T-helper 2 cell treated with Interferon-gamma antibody and Interleukin-4, amounts not matched to agents 5 μg/mL and 100 μg/mL, for 36 hours (primary cell): ENCODE measurements around the gene ATP12A.

ENCODE experiments used
- DNase-seq: peaks from one replicate; pipeline ENCODE4 v3.0.0; 2021; ENCODE audit warnings: low spot score
- H3K27ac Mint-ChIP-seq: one replicate; pipeline ENCODE4 v1.8.0; 2021; ENCODE audit warnings: mild to moderate bottlenecking, mixed read lengths
- H3K27me3 Mint-ChIP-seq: one replicate; pipeline ENCODE4 v1.8.0; 2021; ENCODE audit warnings: low read depth, mixed read lengths
- H3K36me3 Mint-ChIP-seq: one replicate; pipeline ENCODE4 v1.8.0; 2021; ENCODE audit warnings: low read depth, mixed read lengths
- H3K4me1 Mint-ChIP-seq: one replicate; pipeline ENCODE4 v1.8.0; 2021; ENCODE audit warnings: low read depth, mixed read lengths
- H3K4me3 Mint-ChIP-seq: one replicate; pipeline ENCODE4 v1.8.0; 2022; ENCODE audit warnings: mild to moderate bottlenecking, moderate library complexity, mixed read lengths
- H3K9me3 Mint-ChIP-seq: one replicate; pipeline ENCODE4 v1.8.0; 2021; ENCODE audit warnings: mixed read lengths

ATP12A gene

GRCh38 chr13:24680258-24680920 lies at the start of gene ATP12A:
ATP12A (plus strand) TSS chr13:24680408; CDS start chr13:24680744, 336 bp downstream.
- Mint-ChIP-seq H3K27me3 (peaks cover 42% of the 10 kb centered on the region), H3K9me3 (no peaks in the 10 kb centered on the region), H3K4me1 (peaks cover 30% of the 10 kb centered on the region), H3K36me3 (no peaks in the 10 kb centered on the region), H3K4me3 (peak within 1 kb of the TSS; percentile 56), H3K27ac (no peak within 1 kb of the TSS)
- DNase-seq: peak; percentile 39

GRCh38 chr13:24630851-24631620 lies 49.2 kb upstream of the ATP12A start:
- DNase-seq: no peak
- Mint-ChIP-seq H3K36me3 (peaks cover 1% of the 10 kb centered on the region), H3K4me3 (no peak overlapping the region), H3K9me3 (no peaks in the 10 kb centered on the region), H3K27me3 (no peaks in the 10 kb centered on the region), H3K4me1 (peaks cover 28% of the 10 kb centered on the region), H3K27ac (no peak overlapping the region)

- DNase-seq: no peak
- no peaks in the 10 kb centered on the region for H3K27me3 Mint-ChIP-seq
- H3K4me3 Mint-ChIP-seq: no peak overlapping the region
- no peak overlapping the region for H3K27ac Mint-ChIP-seq
- peaks cover 19% of the 10 kb centered on the region for H3K4me1 Mint-ChIP-seq
- H3K36me3 Mint-ChIP-seq: peaks cover 1% of the 10 kb centered on the region
- no peaks in the 10 kb centered on the region for H3K9me3 Mint-ChIP-seq
These were observed 48.3 kb upstream of the ATP12A start for GRCh38 chr13:24631922-24632321.

DNA sequence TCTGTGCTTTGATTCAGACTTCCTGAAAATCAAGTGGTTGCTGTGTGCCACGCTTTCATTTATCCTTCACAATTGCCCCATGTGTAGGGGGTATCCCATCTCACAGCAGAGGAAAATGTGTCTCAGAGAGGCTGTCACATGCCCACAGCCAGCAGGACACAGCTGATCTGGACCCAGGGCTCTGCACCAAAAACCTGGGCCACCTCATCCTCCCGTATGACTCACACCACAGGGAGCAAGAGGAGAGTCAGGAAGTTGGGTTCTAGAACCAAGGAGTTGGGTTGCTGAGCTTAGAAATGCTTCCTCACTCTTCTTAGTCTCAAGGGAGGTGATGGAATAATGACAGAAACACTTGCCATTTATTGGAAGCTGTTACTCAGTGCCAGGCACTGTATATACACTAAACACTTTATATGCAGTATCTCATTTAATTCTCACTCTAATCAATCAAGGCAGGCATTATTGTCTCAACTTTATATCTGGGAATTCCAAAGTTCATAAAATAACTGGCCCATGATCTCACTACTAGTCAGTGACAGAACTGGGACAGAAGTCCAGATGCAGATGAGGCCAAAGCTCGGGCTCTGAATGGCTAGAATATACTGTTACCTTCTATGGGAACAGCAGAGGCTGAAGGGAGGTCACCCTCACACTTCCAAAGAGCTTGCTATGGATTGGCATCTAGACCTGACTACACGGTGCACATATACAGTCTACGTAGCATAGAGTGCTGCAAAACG lies 47.7 kb upstream of the ATP12A start:
- H3K9me3 Mint-ChIP-seq: no peaks in the 10 kb centered on the region
- H3K4me3 Mint-ChIP-seq: no peak overlapping the region
- H3K4me1 Mint-ChIP-seq: peaks cover 19% of the 10 kb centered on the region
- H3K27me3 Mint-ChIP-seq: no peaks in the 10 kb centered on the region
- H3K36me3 Mint-ChIP-seq: peaks cover 1% of the 10 kb centered on the region
- H3K27ac Mint-ChIP-seq: no peak overlapping the region
- no peak for DNase-seq

DNA sequence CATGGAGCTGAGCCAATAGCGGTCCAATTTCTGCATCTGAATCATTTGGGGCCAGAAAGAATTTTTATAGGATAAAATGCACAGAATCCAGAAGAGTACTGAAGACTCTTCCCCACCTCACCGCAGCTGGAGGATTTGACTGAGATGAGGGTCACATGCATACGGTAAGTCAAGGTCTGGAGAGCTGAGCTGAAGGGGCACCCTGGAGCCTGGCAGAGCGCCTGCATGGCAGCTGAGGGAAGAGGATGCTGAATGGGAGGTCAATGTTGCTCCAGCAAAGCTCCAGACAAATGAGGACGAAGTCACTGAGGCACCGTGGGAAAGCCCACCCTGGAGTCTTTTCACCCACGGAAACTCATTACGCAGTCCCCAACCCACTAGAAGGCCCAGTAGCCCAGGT lies 43.4 kb upstream of the ATP12A start:
- H3K4me3 Mint-ChIP-seq: no peak overlapping the region
- no peaks in the 10 kb centered on the region for H3K36me3 Mint-ChIP-seq
- no peaks in the 10 kb centered on the region for H3K9me3 Mint-ChIP-seq
- peaks cover 6% of the 10 kb centered on the region for H3K4me1 Mint-ChIP-seq
- no peak for DNase-seq
- H3K27ac Mint-ChIP-seq: no peak overlapping the region
- H3K27me3 Mint-ChIP-seq: no peaks in the 10 kb centered on the region

DNA sequence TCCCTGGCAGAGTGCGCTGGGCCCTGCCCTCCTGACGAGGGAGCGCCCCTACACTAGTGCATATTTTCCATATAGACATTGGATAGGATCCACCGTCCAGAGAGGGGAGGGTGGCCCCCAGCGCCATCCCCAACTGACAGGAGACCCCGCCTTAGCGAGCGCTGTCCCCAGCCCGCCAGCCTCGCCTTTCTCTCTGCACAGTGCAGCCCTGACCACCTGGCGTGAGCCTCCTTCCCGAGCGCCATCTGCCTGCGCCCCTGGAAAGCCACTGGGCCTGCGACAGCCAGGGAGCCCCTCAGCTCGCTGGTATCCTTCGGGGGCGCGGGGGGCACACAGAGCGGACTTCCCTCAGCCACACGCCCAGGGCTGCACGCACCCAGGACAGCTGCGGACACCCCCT lies 42.1 kb upstream of the ATP12A start:
- Mint-ChIP-seq H3K4me3 (no peak overlapping the region), H3K9me3 (no peaks in the 10 kb centered on the region), H3K27ac (no peak overlapping the region), H3K36me3 (no peaks in the 10 kb centered on the region), H3K27me3 (no peaks in the 10 kb centered on the region), H3K4me1 (peaks cover under 1% of the 10 kb centered on the region)
- DNase-seq: no peak

- no peak for DNase-seq
- no peaks in the 10 kb centered on the region for H3K4me1 Mint-ChIP-seq
- peaks cover 1% of the 10 kb centered on the region for H3K27me3 Mint-ChIP-seq
- no peaks in the 10 kb centered on the region for H3K9me3 Mint-ChIP-seq
- no peak overlapping the region for H3K27ac Mint-ChIP-seq
- H3K36me3 Mint-ChIP-seq: no peaks in the 10 kb centered on the region
- no peak overlapping the region for H3K4me3 Mint-ChIP-seq
These were observed 39.5 kb upstream of the ATP12A start for GRCh38 chr13:24640752-24641151.

- no peak for DNase-seq
- Mint-ChIP-seq H3K27me3 (peaks cover 1% of the 10 kb centered on the region), H3K4me3 (no peak overlapping the region), H3K4me1 (no peaks in the 10 kb centered on the region), H3K27ac (no peak overlapping the region), H3K9me3 (no peaks in the 10 kb centered on the region), H3K36me3 (no peaks in the 10 kb centered on the region)
These were observed 38.0 kb upstream of the ATP12A start for GRCh38 chr13:24642219-24642618.

DNA sequence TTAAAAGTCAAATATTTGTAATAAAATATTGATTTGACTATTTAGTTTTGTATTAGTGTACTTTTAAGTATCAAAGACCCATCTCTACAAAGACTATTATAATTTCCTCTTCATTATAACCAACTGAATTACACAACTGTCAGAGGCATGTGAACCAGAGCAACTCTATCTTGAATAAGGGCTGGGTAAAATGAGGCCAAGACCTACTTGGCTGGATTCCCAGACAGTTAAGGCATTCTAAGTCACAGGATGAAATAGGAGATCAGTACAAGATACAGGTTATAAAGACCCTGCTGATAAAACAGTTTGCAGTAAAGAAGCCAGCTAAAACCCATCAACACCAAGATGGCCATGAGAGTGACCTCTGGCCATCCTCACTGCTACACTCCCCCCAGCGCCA lies 36.2 kb upstream of the ATP12A start:
- no peaks in the 10 kb centered on the region for H3K9me3 Mint-ChIP-seq
- no peaks in the 10 kb centered on the region for H3K4me1 Mint-ChIP-seq
- no peak overlapping the region for H3K4me3 Mint-ChIP-seq
- H3K27me3 Mint-ChIP-seq: peaks cover 1% of the 10 kb centered on the region
- H3K36me3 Mint-ChIP-seq: no peaks in the 10 kb centered on the region
- no peak for DNase-seq
- H3K27ac Mint-ChIP-seq: no peak overlapping the region

DNA sequence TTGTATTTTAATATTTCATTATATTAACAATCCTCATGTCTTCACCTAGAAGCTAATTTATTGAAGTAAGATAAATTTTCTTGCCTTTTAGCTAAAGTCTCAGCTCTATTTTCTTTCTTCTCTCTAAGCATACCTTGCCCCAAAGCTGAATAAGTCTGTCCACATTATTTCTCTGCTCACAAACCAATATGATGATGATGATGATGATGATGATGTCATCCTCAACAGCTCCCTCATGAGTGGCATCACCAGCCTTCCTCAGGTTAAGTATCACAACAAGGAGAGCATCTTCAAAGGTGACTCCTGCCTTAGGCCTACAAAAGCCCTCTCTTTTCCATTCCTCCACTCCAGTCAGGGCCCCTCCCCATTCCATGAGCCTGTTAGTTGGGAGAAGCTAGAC lies 31.9 kb upstream of the ATP12A start:
- Mint-ChIP-seq H3K4me3 (no peak overlapping the region), H3K9me3 (no peaks in the 10 kb centered on the region), H3K36me3 (no peaks in the 10 kb centered on the region), H3K4me1 (no peaks in the 10 kb centered on the region), H3K27me3 (peaks cover 1% of the 10 kb centered on the region), H3K27ac (no peak overlapping the region)
- no peak for DNase-seq

- Mint-ChIP-seq H3K4me1 (no peaks in the 10 kb centered on the region), H3K36me3 (no peaks in the 10 kb centered on the region), H3K27ac (no peak overlapping the region), H3K9me3 (no peaks in the 10 kb centered on the region), H3K27me3 (peaks cover 2% of the 10 kb centered on the region), H3K4me3 (no peak overlapping the region)
- no peak for DNase-seq
These were observed 31.1 kb upstream of the ATP12A start for GRCh38 chr13:24648983-24649687.

DNA sequence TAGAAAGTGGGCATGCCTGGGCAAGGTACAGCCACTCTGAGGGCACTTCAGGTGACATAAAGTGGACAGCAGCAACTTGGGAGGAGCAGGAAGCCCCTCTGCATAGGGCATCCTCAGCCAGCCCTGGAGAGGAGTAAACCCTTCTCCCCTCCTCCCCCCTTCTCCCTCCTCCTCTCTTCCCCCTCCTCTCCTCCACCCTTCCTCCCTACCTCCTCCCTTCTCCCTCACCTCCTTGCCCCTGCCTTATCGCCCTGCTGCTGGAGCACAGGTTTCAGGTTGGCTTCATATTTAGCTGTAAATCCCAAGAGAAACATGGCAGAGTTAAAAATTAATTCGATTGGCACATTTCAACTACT lies 30.5 kb upstream of the ATP12A start:
- Mint-ChIP-seq H3K4me1 (no peaks in the 10 kb centered on the region), H3K9me3 (no peaks in the 10 kb centered on the region), H3K27me3 (peaks cover 4% of the 10 kb centered on the region)

DNA sequence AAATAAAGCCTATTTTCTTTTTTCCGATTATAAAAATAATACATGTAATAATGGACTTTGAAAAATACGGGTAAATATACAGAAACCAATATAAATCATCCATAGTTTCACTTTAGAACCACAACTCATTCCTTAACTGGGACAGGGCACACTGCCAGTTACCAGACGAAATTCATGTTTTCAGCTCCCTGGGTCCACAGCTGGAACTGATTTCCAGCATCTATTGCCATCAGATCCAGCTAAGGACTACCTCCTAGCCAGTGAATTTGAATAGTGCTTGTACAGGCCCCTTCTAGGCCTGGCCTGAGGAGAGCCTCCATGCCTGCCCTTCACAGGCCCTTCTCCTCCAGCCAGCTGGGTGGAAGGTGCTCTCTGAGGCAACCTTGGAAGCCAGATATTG lies 30.0 kb upstream of the ATP12A start:
- no peaks in the 10 kb centered on the region for H3K9me3 Mint-ChIP-seq
- H3K36me3 Mint-ChIP-seq: no peaks in the 10 kb centered on the region
- DNase-seq: no peak
- no peak overlapping the region for H3K4me3 Mint-ChIP-seq
- H3K4me1 Mint-ChIP-seq: no peaks in the 10 kb centered on the region
- H3K27ac Mint-ChIP-seq: no peak overlapping the region
- H3K27me3 Mint-ChIP-seq: peaks cover 4% of the 10 kb centered on the region

More for the DNA sequence above, 30.5 kb upstream of the ATP12A start:
- no peak overlapping the region for H3K27ac Mint-ChIP-seq
- DNase-seq: no peak
- no peak overlapping the region for H3K4me3 Mint-ChIP-seq
- no peaks in the 10 kb centered on the region for H3K36me3 Mint-ChIP-seq
